ENCODE results near the gene CTNND2.

GRCh38 chr5:11560915-11561697 lies 343.1 kb downstream of the CTNND2 start:
- TF ChIP-seq CTCF (IDR thresholded peaks at IDR 0.05) (no peak), POLR2A (IDR thresholded peaks at IDR 0.05; ENCODE audit: low read depth) (no peak), POLR2AphosphoS5 (IDR thresholded peaks at IDR 0.05) (no peak)

Data from esophagus muscularis mucosa (tissue), 3 donors.